IMR-90 (cell line): ENCODE measurements around the gene YIPF7. TPM values are rescaled to one million over a fixed set of nuclear protein-coding genes. Genes with fewer than 3 reads are reported as not detected.

Experiments
- ATAC-seq: fragments of 200-7000 bp; cut with Tn5 transposase; 2 replicates; pipeline ENCODE4 v1.9.1; 2020; ENCODE audit warnings: low read depth, mild to moderate bottlenecking, moderate library complexity
- BruUV-seq: library from RNA; stranded (reverse); fragments of 400-500 nt; replicated peaks from 2 replicates; lab custom pipeline; 2021; lab: Mats Ljungman, UMichigan
- CTCF ChIA-PET: fragments of 300-600 bp; formaldehyde crosslinking; extraction: SDS; loops from one replicate; lab custom pipeline; 2021; ENCODE audit warnings: antibody characterized with exemption; lab: Yijun Ruan, JAX
- POLR2A ChIA-PET: fragments of 300-600 bp; sonication (Branson Sonifier 250); formaldehyde crosslinking; loops from one replicate; lab custom pipeline; 2022; ENCODE audit warnings: antibody characterized with exemption; ENCODE audit not compliant: unreplicated experiment; lab: Charles Lee
- DNase-seq: peaks from one replicate; pipeline ENCODE4 v3.0.0; 2013
- H2AFZ ChIP-seq: replicated peaks from 2 replicates; pipeline ENCODE3; 2013; ENCODE audit warnings: low read length, mild to moderate bottlenecking; ENCODE audit not compliant: poor library complexity
- H2AK5ac ChIP-seq: 2 replicates; pipeline ENCODE4 v1.6.1; 2013; ENCODE audit warnings: low read depth, low read length, inconsistent platforms
- H2AK9ac ChIP-seq: replicated peaks from 2 replicates; pipeline ENCODE3; 2013; ENCODE audit warnings: mild to moderate bottlenecking, low read depth, low read length, moderate library complexity; ENCODE audit not compliant: poor library complexity
- H2BK120ac ChIP-seq: 2 replicates; pipeline ENCODE4 v1.6.1; 2013; ENCODE audit warnings: low read depth, low read length, inconsistent platforms
- H2BK15ac ChIP-seq: 3 replicates; pipeline ENCODE4 v1.6.1; 2013; ENCODE audit warnings: low read depth, low read length, inconsistent platforms
- H2BK20ac ChIP-seq: 2 replicates; pipeline ENCODE4 v1.6.1; 2013; ENCODE audit warnings: low read depth, mild to moderate bottlenecking, inconsistent platforms, low read length, moderate library complexity
- H2BK5ac ChIP-seq: 2 replicates; pipeline ENCODE4 v1.6.1; 2013; ENCODE audit warnings: mild to moderate bottlenecking, low read depth, low read length, inconsistent platforms; ENCODE audit not compliant: poor library complexity, severe bottlenecking
- H3K14ac ChIP-seq: replicated peaks from 2 replicates; pipeline ENCODE4 v1.6.1; 2013; ENCODE audit warnings: low read depth, low read length, inconsistent platforms
- H3K18ac ChIP-seq: 2 replicates; pipeline ENCODE4 v1.6.1; 2013; ENCODE audit warnings: low read depth, low read length, control low read depth
- H3K23ac ChIP-seq: 2 replicates; pipeline ENCODE4 v1.6.1; 2013; ENCODE audit warnings: low read depth, low read length, inconsistent platforms
- H3K27ac ChIP-seq: 2 replicates; pipeline ENCODE4 v1.5.1; 2013; ENCODE audit warnings: mild to moderate bottlenecking, control low read depth, low read length; ENCODE audit not compliant: insufficient read depth
- H3K27me3 ChIP-seq: 2 replicates; pipeline ENCODE4 v1.6.1; 2013; ENCODE audit warnings: low read length; ENCODE audit not compliant: control insufficient read depth, insufficient read depth
- H3K36me3 ChIP-seq: 2 replicates; pipeline ENCODE4 v1.6.1; 2013; ENCODE audit warnings: low read length, mixed read lengths; ENCODE audit not compliant: control insufficient read depth, insufficient read depth
- H3K4ac ChIP-seq: 2 replicates; pipeline ENCODE4 v1.6.1; 2013; ENCODE audit warnings: low read depth, low read length, inconsistent platforms
- H3K4me1 ChIP-seq: 2 replicates; pipeline ENCODE4 v1.6.1; 2013; ENCODE audit warnings: low read length, mixed read lengths; ENCODE audit not compliant: control insufficient read depth, insufficient read depth
- H3K4me2 ChIP-seq: 2 replicates; pipeline ENCODE4 v1.6.1; 2013; ENCODE audit warnings: low read depth, mild to moderate bottlenecking, control low read depth, low read length, moderate library complexity
- H3K4me3 ChIP-seq: 2 replicates; pipeline ENCODE4 v1.5.1; 2013; ENCODE audit warnings: low read depth, mild to moderate bottlenecking, control low read depth, low read length, moderate library complexity; ENCODE audit not compliant: insufficient read depth
- H3K56ac ChIP-seq: 2 replicates; pipeline ENCODE4 v1.6.1; 2013; ENCODE audit warnings: low read length, inconsistent platforms; ENCODE audit not compliant: insufficient read depth; ENCODE audit errors: extremely low read depth
- H3K79me1 ChIP-seq, 2 experiments: 2 replicates each; pipeline ENCODE4 v1.6.1; 2013; ENCODE audit warnings: low read length in 2 of 2, inconsistent platforms in 1 of 2, low read depth in 1 of 2
- H3K9ac ChIP-seq: 2 replicates; pipeline ENCODE4 v1.6.1; 2013; ENCODE audit warnings: low read depth, low read length, control low read depth
- H3K9me1 ChIP-seq: 2 replicates; pipeline ENCODE4 v1.6.1; 2013; ENCODE audit warnings: low read length, inconsistent platforms; ENCODE audit not compliant: insufficient read depth
- H3K9me3 ChIP-seq: 2 replicates; pipeline ENCODE4 v1.6.1; 2013; ENCODE audit warnings: low read length; ENCODE audit not compliant: control insufficient read depth, insufficient read depth
- H4K20me1 ChIP-seq: 2 replicates; pipeline ENCODE4 v1.6.1; 2013; ENCODE audit warnings: low read length, inconsistent platforms; ENCODE audit not compliant: insufficient read depth
- H4K5ac ChIP-seq: 2 replicates; pipeline ENCODE4 v1.6.1; 2013; ENCODE audit warnings: mild to moderate bottlenecking, low read depth, low read length, control low read depth
- H4K8ac ChIP-seq, 2 experiments: 2 replicates each; pipeline ENCODE4 v1.6.1; 2013; ENCODE audit warnings: low read depth in 2 of 2, low read length in 2 of 2, control low read depth in 1 of 2, inconsistent platforms in 1 of 2
- H4K91ac ChIP-seq: 2 replicates; pipeline ENCODE4 v1.6.1; 2013; ENCODE audit warnings: low read depth, low read length, inconsistent platforms; ENCODE audit not compliant: insufficient read depth
- BHLHE40 ChIP-seq: fragments of 150-350 bp; IDR thresholded peaks from 2 replicates; pipeline ENCODE4 v1.6.1; 2016; ENCODE audit warnings: mild to moderate bottlenecking, low read depth, low read length
- FOS ChIP-seq: fragments of 150-350 bp; IDR thresholded peaks from 2 replicates; pipeline ENCODE4 v1.6.1; 2016; ENCODE audit warnings: low read depth, low read length
- MAFK ChIP-seq: IDR thresholded peaks from 2 replicates; pipeline ENCODE4 v1.6.1; 2012; ENCODE audit warnings: low read depth, low read length, improper control_type of control experiment
- MAZ ChIP-seq: IDR thresholded peaks from 2 replicates; pipeline ENCODE4 v1.6.1; 2012; ENCODE audit warnings: low read depth, mild to moderate bottlenecking, low read length, improper control_type of control experiment, moderate library complexity, borderline replicate concordance
- NFE2L2 ChIP-seq: fragments of 150-350 bp; IDR thresholded peaks from 2 replicates; pipeline ENCODE4 v1.6.1; 2016; ENCODE audit warnings: low read depth, mild to moderate bottlenecking, low read length
- POLR2A ChIP-seq: IDR thresholded peaks from 2 replicates; pipeline ENCODE4 v1.6.1; 2012; ENCODE audit warnings: mild to moderate bottlenecking, low read depth, low read length
- RAD21 ChIP-seq: IDR thresholded peaks from 2 replicates; pipeline ENCODE4 v1.6.1; 2012; ENCODE audit warnings: low read length, improper control_type of control experiment
- RCOR1 ChIP-seq: IDR thresholded peaks from 2 replicates; pipeline ENCODE4 v1.6.1; 2012; ENCODE audit warnings: mild to moderate bottlenecking, low read length, improper control_type of control experiment; ENCODE audit not compliant: insufficient replicate concordance
- RFX5 ChIP-seq: IDR thresholded peaks from 2 replicates; pipeline ENCODE4 v1.8.0; 2012; ENCODE audit warnings: low read depth, mild to moderate bottlenecking, low read length, moderate library complexity
- SMC3 ChIP-seq: fragments of 150-350 bp; IDR thresholded peaks from 2 replicates; pipeline ENCODE4 v1.6.1; 2016; ENCODE audit warnings: low read depth, mild to moderate bottlenecking, antibody characterized with exemption, low read length, moderate library complexity
- WGBS, 2 experiments: methylation state at CpG; one replicate each; pipeline versions ENCODE4 v1.1.5 to v1.1.7; 2013; ENCODE audit warnings: missing lambda C conversion rate in 2 of 2; ENCODE audit not compliant: insufficient read length in 1 of 2; ENCODE audit errors: extremely low coverage in 2 of 2; 5-methylcytosine and 5-hydroxymethylcytosine counted together
- dilution Hi-C: fragments of 300-500 bp; cut with HindIII; formaldehyde crosslinking; loops from one replicate; pipeline ENCODE4 v1.14.3; 2018; ENCODE audit warnings: low sequenced_read_pairs; ENCODE audit not compliant: unreplicated experiment
- in situ Hi-C: fragments of 300-500 bp; cut with MboI; formaldehyde crosslinking; loops from 3 replicates; pipeline ENCODE4 v1.14.3; 2019; ENCODE audit warnings: low sequenced_read_pairs, inconsistent platforms, mixed read lengths
- intact Hi-C: fragments of 100-400 bp; cut with micrococcal nuclease; formaldehyde crosslinking; loops from 2 replicates; pipeline ENCODE4 v1.10.0; 2022
- polyA plus RNA-seq, 3 experiments: library from polyadenylated mRNA; depleted of rRNA; stranded (reverse); fragments of >200 nt; gene quantifications; 2 replicates each; pipeline ENCODE4 v1.2.3, GENCODE V29; 2012; ENCODE audit warnings: low replicate concordance in 1 of 3
- total RNA-seq: library from RNA; depleted of rRNA; stranded (reverse); fragments of >200 nt; gene quantifications from 2 replicates; pipeline ENCODE4 v1.2.3, GENCODE V29; 2012
- TF ChIP-seq, protein P1 (sequence below): conservative IDR thresholded peaks from 2 replicates; pipeline ENCODE4 v1.5.1; 2012; ENCODE audit warnings: mild to moderate bottlenecking, low read depth, low read length, improper control_type of control experiment
- TF ChIP-seq, protein P2 (sequence below): fragments of 150-350 bp; IDR thresholded peaks from 2 replicates; pipeline ENCODE4 v1.6.1; 2017; ENCODE audit warnings: mild to moderate bottlenecking, antibody characterized with exemption, low read length, low read depth
- TF ChIP-seq, protein P3 (sequence below): fragments of 150-350 bp; IDR thresholded peaks from 2 replicates; pipeline ENCODE4 v1.6.1; 2016; ENCODE audit warnings: low read depth, mild to moderate bottlenecking, low read length, moderate library complexity, borderline replicate concordance

Gene YIPF7
- total and polyA plus RNA-seq, 2 of the 4 experiments (the other 2 are of a cell fraction): not detected

DNA sequence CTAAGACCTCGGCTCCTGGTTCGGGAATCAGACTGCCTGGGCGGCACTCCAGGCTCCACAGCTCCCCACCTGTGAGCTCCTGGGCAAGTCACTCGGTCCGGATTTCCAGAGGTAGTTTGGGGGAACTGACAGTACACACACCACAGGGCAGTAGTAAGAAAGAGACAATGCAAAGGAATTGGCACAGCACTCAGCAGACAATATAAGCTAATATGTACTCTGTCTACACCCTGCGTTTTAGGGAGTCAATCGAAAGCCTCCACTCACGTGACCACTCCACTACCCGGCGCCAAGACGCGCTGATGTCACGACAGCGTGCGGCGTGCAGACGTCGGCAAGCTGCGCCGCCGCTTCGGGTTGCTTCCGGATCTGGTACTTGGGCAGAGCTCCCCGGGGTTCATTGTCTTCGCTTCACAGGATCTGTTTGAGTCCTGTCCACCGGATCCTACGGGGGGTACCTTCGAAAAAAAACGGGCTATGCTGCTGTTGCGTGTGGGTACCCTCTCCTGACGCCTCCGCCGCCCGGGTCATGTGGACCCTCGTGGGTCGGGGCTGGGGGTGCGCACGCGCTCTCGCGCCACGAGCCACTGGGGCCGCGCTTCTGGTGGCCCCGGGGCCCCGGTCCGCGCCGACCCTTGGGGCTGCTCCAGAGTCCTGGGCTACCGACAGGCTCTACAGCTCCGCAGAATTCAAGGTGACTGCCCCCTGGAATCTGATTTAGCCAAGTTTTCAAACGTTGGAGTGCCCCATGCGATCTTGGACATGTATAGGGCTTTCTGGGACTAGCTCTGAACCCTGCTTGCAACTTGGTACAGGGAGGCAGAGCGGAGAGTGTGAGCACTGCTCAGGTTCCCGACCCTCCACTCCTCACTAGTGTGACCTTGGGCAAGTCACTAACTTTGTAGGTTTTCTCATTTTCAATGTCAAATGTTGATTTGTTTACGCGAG, 26.9 kb upstream of the YIPF7 start, which contains the start of gene GUF1:
Gene GUF1 (plus strand): TSS at position 327 of the 948 bp plus-strand sequence. CDS start 203 bp downstream, at position 530.
- Histone ChIP-seq H3K4me2 (peak within 1 kb of the TSS; percentile 81), H4K8ac (peak within 1 kb of the TSS; percentile 89 to 100), H4K5ac (peak within 1 kb of the TSS; percentile 89), H2AK9ac (peak within 1 kb of the TSS; percentile 71), H4K20me1 (no peaks in the 10 kb centered on the region), H3K4me1 (no peaks in the 10 kb centered on the region), H3K36me3 (peaks cover 3% of the 10 kb centered on the region), H3K9ac (peak within 1 kb of the TSS; percentile 91), H3K27ac (peak within 1 kb of the TSS; percentile 90), H3K27me3 (no peaks in the 10 kb centered on the region), H3K9me3 (no peaks in the 10 kb centered on the region), H3K9me1 (no peaks in the 10 kb centered on the region), H2BK20ac (no peak within 1 kb of the TSS), H2BK120ac (peak within 1 kb of the TSS; percentile 52; the same call in 1 of the 2 replicates), H2AK5ac (peak within 1 kb of the TSS; percentile 52; the same call in 1 of the 2 replicates), H4K91ac (peak within 1 kb of the TSS; percentile 83), H3K4me3 (peak within 1 kb of the TSS; percentile 57), H2BK5ac (peak within 1 kb of the TSS; percentile 77), H3K56ac (peak within 1 kb of the TSS; percentile 94), H3K23ac (peak within 1 kb of the TSS; percentile 81), H3K4ac (peak within 1 kb of the TSS; percentile 89), H3K14ac (peak within 1 kb of the TSS; percentile 97), H2BK15ac (no peak within 1 kb of the TSS), H3K18ac (peak within 1 kb of the TSS; percentile 75), H2AFZ (peak within 1 kb of the TSS; percentile 93), H3K79me1 (peaks cover 4 to 18% of the 10 kb centered on the region in 2 experiments; a peak in 3 of 4 replicates)
- ChIA-PET POLR2A (interaction anchor here (0.7 kb wide), 1 partner anchor 41 kb away, joined by 5 read pairs; no protein-coding TSS in a partner anchor), CTCF (no interaction called here)
- 3% methylated on average over 13 of the region's 57 CpGs; no CpG with 5 or more reads in 1 of the 2 experiments for WGBS, 2 experiments
- intact Hi-C loops: no loop called here
- dilution Hi-C loops: no loop called here
- DNase-seq (peak; percentile 86), ATAC-seq (peak; percentile 97)
- in situ Hi-C loops: no loop called here
- BruUV-seq: TSS peak; percentile 56
- TF ChIP-seq SMC3 (no peak), NFE2L2 (no peak), RCOR1 (no peak), RFX5 (no peak), BHLHE40 (peak; percentile 95), POLR2A (peak; percentile 90), MAFK (no peak), MAZ (peak; percentile 40; the same call in 1 of the 2 replicates), FOS (no peak), RAD21 (no peak)
- TF ChIP-seq, protein P1, sequence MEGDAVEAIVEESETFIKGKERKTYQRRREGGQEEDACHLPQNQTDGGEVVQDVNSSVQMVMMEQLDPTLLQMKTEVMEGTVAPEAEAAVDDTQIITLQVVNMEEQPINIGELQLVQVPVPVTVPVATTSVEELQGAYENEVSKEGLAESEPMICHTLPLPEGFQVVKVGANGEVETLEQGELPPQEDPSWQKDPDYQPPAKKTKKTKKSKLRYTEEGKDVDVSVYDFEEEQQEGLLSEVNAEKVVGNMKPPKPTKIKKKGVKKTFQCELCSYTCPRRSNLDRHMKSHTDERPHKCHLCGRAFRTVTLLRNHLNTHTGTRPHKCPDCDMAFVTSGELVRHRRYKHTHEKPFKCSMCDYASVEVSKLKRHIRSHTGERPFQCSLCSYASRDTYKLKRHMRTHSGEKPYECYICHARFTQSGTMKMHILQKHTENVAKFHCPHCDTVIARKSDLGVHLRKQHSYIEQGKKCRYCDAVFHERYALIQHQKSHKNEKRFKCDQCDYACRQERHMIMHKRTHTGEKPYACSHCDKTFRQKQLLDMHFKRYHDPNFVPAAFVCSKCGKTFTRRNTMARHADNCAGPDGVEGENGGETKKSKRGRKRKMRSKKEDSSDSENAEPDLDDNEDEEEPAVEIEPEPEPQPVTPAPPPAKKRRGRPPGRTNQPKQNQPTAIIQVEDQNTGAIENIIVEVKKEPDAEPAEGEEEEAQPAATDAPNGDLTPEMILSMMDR: no peak
- TF ChIP-seq, protein P2, sequence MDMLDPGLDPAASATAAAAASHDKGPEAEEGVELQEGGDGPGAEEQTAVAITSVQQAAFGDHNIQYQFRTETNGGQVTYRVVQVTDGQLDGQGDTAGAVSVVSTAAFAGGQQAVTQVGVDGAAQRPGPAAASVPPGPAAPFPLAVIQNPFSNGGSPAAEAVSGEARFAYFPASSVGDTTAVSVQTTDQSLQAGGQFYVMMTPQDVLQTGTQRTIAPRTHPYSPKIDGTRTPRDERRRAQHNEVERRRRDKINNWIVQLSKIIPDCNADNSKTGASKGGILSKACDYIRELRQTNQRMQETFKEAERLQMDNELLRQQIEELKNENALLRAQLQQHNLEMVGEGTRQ: peak; percentile 93
- TF ChIP-seq, protein P3, sequence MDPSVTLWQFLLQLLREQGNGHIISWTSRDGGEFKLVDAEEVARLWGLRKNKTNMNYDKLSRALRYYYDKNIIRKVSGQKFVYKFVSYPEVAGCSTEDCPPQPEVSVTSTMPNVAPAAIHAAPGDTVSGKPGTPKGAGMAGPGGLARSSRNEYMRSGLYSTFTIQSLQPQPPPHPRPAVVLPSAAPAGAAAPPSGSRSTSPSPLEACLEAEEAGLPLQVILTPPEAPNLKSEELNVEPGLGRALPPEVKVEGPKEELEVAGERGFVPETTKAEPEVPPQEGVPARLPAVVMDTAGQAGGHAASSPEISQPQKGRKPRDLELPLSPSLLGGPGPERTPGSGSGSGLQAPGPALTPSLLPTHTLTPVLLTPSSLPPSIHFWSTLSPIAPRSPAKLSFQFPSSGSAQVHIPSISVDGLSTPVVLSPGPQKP: no peak
